ENCODE measurements around the gene P4HA1.
"Not testable (repeated sequence)": the region's sequence is repeated elsewhere in the genome, so short reads cannot be mapped to it uniquely, and the experiment has no call there.

The P4HA1 gene

GRCh38 chr10:73117976-73118743 is 21.5 kb upstream of the P4HA1 start:
- Histone ChIP-seq H3K4me3 (ENCODE audit: low read depth, low read length) (no peak overlapping the region), H3K27me3 (replicated peaks) (no peaks in the 10 kb centered on the region), H3K27ac (peak overlapping the region; percentile 63), H3K36me3 (replicated peaks) (no peaks in the 10 kb centered on the region)
- in situ Hi-C loops (cut with HindIII; ENCODE audit: low pct_ligation_motif_present, low sequenced_read_pairs): no loop called here
- TF ChIP-seq, protein P1, sequence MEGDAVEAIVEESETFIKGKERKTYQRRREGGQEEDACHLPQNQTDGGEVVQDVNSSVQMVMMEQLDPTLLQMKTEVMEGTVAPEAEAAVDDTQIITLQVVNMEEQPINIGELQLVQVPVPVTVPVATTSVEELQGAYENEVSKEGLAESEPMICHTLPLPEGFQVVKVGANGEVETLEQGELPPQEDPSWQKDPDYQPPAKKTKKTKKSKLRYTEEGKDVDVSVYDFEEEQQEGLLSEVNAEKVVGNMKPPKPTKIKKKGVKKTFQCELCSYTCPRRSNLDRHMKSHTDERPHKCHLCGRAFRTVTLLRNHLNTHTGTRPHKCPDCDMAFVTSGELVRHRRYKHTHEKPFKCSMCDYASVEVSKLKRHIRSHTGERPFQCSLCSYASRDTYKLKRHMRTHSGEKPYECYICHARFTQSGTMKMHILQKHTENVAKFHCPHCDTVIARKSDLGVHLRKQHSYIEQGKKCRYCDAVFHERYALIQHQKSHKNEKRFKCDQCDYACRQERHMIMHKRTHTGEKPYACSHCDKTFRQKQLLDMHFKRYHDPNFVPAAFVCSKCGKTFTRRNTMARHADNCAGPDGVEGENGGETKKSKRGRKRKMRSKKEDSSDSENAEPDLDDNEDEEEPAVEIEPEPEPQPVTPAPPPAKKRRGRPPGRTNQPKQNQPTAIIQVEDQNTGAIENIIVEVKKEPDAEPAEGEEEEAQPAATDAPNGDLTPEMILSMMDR (IDR thresholded peaks at IDR 0.05; ENCODE audit: low read depth, low read length, missing control alignments): no peak
- peak; percentile 59 for DNase-seq

DNA sequence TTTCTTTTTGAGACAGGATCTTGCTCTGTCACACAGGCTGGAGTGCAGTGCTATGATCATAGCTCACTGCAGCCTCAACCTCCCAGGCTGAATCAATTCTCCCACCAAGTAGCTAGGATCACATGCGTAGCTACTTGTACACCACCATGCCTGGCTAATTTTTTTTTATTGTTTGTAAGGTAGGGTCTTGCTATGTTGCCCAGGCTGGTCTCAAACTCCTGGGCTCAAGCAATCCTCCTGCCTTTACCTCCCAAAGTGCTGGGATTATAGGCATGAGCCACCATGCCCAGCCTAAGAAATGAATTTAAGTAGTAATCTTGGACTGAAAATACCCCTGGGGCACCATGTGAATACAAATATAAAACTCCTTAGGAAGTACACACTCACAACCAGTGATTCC is 19.4 kb upstream of the P4HA1 start:
- H3K27ac ChIP-seq: no peak overlapping the region
- TF ChIP-seq, protein P1 (IDR thresholded peaks at IDR 0.05; ENCODE audit: low read depth, low read length, missing control alignments): no peak
- H3K4me3 ChIP-seq (ENCODE audit: low read depth, low read length): no peak overlapping the region
- no peaks in the 10 kb centered on the region for H3K27me3 ChIP-seq (replicated peaks)
- in situ Hi-C loops (cut with HindIII; ENCODE audit: low pct_ligation_motif_present, low sequenced_read_pairs): no loop called here
- no peaks in the 10 kb centered on the region for H3K36me3 ChIP-seq (replicated peaks)
- no peak for DNase-seq

GRCh38 chr10:73113551-73113950 is 16.9 kb upstream of the P4HA1 start:
- Histone ChIP-seq H3K27me3 (replicated peaks) (no peaks in the 10 kb centered on the region), H3K27ac (no peak overlapping the region), H3K4me3 (ENCODE audit: low read depth, low read length) (no peak overlapping the region), H3K36me3 (replicated peaks) (no peaks in the 10 kb centered on the region)
- no peak for DNase-seq
- TF ChIP-seq, protein P1 (IDR thresholded peaks at IDR 0.05; ENCODE audit: low read depth, low read length, missing control alignments): no peak
- in situ Hi-C loops (cut with HindIII; ENCODE audit: low pct_ligation_motif_present, low sequenced_read_pairs): no loop called here

DNA sequence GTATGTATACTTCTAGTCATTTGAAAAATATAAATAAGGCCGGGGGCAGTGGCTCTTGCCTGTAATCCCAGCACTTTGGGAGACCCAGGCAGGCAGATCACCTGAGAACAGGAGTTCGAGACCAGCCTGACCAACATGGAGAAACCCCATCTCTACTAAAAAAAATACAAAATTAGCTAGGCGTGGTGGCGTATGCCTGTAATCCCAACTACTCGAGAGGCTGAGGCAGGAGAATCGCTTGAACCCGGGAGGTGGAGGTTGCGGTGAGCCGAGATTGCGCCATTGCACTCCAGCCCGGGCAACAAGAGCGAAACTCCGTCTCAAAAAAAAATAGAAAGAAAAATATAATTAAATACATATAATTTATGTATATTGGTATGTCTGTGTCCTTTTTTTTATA is 15.4 kb upstream of the P4HA1 start:
- peak overlapping the region; percentile 89 for H3K27ac ChIP-seq
- H3K27me3 ChIP-seq (replicated peaks); H3K36me3 ChIP-seq (replicated peaks); H3K4me3 ChIP-seq (ENCODE audit: low read depth, low read length); in situ Hi-C loops (cut with HindIII; ENCODE audit: low pct_ligation_motif_present, low sequenced_read_pairs); DNase-seq: not testable (repeated sequence)

DNA sequence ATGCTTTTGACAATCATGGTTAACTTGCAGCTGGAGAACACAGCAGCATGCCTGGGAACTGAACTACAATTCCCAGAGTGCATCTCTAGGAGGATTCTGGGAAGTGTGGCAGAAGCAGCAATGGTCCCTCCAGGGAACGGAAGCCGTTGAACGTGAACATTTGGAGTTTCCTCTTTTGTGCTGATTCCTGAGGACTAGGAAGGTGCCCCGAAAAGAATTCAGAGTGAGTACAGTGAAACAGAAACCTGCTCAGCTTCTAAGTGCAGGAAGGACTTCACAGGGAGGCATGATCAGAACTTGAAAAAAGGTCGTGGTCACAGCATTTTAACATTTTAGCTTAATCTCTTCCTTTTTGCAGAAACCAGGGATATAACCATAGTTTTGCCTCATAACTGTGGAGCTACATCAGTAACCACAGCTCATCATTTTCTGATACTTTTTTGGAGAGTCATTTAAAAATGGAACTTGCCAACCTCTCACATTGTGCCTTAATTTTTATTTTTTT is 13.7 kb upstream of the P4HA1 start, which contains the start of gene NUDT13:
Gene NUDT13, plus strand, starts transcription at position 111 of the 505 bp plus-strand sequence. CDS start 3,911 bp downstream, outside the sequence.
- TF ChIP-seq, protein P1 (IDR thresholded peaks at IDR 0.05; ENCODE audit: low read depth, low read length, missing control alignments): no peak
- H3K36me3 ChIP-seq (replicated peaks): no peaks in the 10 kb centered on the region
- peak within 1 kb of the TSS; percentile 67 for H3K4me3 ChIP-seq (ENCODE audit: low read depth, low read length)
- DNase-seq: peak; percentile 78
- in situ Hi-C loops (cut with HindIII; ENCODE audit: low pct_ligation_motif_present, low sequenced_read_pairs): no loop called here
- no peaks in the 10 kb centered on the region for H3K27me3 ChIP-seq (replicated peaks)
- peak within 1 kb of the TSS; percentile 89 for H3K27ac ChIP-seq

DNA sequence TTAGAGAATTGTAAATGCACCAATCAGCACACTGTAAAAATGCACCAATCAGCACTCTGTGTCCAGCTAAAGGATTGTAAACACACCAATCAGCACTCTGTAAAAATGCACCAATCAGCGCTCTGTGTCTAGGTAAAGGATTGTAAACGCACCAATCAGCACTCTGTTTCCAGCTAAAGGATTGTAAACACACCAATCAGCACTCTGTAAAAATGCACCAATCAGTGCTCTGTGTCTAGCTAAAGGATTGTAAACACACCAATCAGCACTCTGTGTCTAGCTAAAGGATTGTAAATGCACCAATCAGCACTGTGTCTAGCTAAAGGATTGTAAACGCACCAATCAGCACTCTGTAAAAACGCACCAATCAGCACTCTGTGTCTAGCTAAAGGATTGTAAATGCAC is 12.6 kb upstream of the P4HA1 start:
- H3K27me3 ChIP-seq (replicated peaks); H3K27ac ChIP-seq; H3K36me3 ChIP-seq (replicated peaks); DNase-seq; in situ Hi-C loops (cut with HindIII; ENCODE audit: low pct_ligation_motif_present, low sequenced_read_pairs); H3K4me3 ChIP-seq (ENCODE audit: low read depth, low read length): not testable (repeated sequence)

Data from brain microvascular endothelial cell (primary cell).